OCI-LY3 (cell line): ENCODE data around the gene DIP2C.

Source experiments
- EZH2phosphoT487 ChIP-seq: fragments of 200-600 bp; shearing (Covaris generic); IDR thresholded peaks from 2 replicates; pipeline ENCODE4 v1.6.1; 2018; ENCODE audit warnings: antibody characterized with exemption, mixed run types, low read depth
- TF ChIP-seq, protein P1 (sequence below): fragments of 200-600, 300-600 bp; sonication (generic); IDR thresholded peaks from 2 replicates; pipeline ENCODE4 v1.5.1; 2014; ENCODE audit warnings: antibody characterized with exemption, low read length, low read depth

DNA sequence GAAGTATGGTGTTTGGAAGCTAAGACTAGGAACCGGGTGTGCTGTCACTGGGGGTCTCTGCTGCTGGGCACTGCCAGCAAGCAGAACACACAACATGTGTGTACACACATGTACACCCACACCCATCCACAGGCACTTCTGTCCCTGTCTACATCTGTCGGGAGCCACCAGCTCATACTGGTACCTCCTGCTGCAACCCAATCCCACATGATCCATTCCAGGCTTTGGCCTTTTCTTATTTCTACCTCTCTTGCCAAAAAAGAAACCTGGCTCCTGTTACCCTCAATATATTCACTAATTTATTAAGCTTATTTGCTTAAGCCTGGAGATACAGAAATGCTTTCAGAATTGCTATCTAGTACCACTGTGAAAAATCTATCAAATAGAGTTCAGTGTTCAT lies 246.0 kb downstream of the DIP2C start:
- TF ChIP-seq, protein P1, sequence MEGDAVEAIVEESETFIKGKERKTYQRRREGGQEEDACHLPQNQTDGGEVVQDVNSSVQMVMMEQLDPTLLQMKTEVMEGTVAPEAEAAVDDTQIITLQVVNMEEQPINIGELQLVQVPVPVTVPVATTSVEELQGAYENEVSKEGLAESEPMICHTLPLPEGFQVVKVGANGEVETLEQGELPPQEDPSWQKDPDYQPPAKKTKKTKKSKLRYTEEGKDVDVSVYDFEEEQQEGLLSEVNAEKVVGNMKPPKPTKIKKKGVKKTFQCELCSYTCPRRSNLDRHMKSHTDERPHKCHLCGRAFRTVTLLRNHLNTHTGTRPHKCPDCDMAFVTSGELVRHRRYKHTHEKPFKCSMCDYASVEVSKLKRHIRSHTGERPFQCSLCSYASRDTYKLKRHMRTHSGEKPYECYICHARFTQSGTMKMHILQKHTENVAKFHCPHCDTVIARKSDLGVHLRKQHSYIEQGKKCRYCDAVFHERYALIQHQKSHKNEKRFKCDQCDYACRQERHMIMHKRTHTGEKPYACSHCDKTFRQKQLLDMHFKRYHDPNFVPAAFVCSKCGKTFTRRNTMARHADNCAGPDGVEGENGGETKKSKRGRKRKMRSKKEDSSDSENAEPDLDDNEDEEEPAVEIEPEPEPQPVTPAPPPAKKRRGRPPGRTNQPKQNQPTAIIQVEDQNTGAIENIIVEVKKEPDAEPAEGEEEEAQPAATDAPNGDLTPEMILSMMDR: no peak
- TF ChIP-seq EZH2phosphoT487: no peak
